WI38 (cell line): ENCODE results near the gene AFF4.

ENCODE experiments used
- H3K4me3 ChIP-seq: 2 replicates; pipeline ENCODE4 v1.5.1; 2011; ENCODE audit warnings: low read depth, mild to moderate bottlenecking, control low read depth, low read length
- TF ChIP-seq, protein P1 (sequence below): IDR thresholded peaks from 2 replicates; pipeline ENCODE4 v1.5.1; 2012; ENCODE audit warnings: low read depth, mild to moderate bottlenecking, control low read depth, low read length

Gene AFF4

DNA sequence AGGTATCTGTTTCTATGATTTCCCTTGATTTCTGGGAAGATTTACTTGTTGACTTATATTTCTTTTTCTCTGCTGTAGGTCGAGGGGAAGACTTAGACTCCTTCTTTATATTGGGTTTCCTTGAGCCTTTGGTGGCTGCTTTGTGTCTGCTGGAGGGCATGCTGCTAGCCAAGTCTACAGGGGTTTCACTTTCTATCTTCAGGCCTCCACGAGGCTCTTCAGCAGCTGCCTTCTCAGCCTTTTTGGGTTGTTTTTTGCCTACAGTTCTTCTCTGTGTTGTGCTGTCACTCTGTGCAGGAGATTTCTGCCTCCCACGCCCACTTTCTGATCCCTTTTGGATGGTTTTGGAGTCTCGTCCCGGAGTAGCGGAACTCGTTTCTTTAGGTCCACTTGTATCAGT, 66.7 kb downstream of the AFF4 start:
- no peak overlapping the region for H3K4me3 ChIP-seq
- TF ChIP-seq, protein P1, sequence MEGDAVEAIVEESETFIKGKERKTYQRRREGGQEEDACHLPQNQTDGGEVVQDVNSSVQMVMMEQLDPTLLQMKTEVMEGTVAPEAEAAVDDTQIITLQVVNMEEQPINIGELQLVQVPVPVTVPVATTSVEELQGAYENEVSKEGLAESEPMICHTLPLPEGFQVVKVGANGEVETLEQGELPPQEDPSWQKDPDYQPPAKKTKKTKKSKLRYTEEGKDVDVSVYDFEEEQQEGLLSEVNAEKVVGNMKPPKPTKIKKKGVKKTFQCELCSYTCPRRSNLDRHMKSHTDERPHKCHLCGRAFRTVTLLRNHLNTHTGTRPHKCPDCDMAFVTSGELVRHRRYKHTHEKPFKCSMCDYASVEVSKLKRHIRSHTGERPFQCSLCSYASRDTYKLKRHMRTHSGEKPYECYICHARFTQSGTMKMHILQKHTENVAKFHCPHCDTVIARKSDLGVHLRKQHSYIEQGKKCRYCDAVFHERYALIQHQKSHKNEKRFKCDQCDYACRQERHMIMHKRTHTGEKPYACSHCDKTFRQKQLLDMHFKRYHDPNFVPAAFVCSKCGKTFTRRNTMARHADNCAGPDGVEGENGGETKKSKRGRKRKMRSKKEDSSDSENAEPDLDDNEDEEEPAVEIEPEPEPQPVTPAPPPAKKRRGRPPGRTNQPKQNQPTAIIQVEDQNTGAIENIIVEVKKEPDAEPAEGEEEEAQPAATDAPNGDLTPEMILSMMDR = no peak

DNA sequence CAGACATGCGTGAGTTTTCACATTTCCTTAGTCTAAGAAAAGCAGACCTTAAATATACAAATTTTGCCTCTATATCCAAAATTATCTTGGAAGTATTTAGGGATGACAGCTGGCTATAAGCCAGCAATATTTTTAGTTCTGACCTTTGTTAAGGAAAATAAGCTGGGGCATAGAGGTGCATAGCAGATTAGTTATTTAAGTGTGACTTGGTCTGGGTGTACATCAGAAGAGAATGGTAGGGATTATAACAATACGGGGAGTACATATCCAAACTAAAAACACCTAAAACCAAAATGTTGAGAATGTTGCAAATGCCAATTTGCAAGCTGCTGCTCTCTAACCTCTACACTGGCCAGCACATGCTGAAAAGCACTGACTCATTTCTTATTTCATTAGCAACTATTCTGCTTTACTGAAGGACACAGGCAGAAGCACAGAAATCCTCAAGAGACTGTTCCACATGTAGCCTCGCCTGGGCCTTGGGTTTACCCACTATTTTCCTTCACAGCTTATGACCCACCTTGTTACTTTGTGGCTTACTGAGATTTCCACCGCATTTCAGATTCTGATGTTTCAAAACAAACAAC, 67.6 kb downstream of the AFF4 start:
- H3K4me3 ChIP-seq = no peak overlapping the region
- TF ChIP-seq, protein P1 = no peak

DNA sequence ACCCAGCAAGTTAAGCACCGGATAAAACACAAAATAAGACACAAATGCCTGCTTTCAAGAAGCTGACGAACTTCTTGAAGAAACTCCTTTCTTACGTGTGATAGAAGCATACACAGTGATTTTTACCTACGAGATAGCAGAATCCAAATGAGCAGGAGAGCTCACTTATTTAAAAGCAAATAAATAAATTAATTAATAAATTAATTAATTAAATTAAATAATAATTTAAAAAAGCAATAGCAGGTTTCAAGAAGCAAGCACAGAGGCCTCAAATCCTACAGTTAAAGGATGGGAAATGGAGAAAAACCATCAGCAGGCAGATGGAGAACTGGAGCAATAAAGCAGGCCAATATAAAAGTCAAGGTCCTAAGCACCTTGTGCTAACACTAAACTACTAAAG, 72.6 kb downstream of the AFF4 start:
- no peak overlapping the region for H3K4me3 ChIP-seq
- TF ChIP-seq, protein P1 = no peak

DNA sequence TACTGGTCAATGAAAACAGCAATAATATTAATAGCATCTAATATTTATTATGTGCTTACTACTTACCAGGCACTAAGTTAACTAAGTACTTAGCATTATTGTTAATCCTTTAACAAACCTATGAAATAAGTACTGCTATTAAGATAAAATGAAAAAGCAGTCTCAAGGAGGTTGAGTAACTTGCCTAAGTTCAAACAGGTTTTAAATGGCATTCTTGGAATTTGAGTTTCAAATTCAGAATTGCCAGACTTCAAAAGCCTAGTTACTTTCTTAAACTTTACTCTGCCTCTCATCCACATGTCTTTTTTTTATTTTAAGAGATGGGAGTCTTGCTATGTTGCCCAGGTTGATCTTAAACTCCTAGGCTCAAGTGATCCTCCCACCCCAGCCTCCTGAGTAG, 73.9 kb downstream of the AFF4 start:
- H3K4me3 ChIP-seq = no peak overlapping the region
- TF ChIP-seq, protein P1 = no peak

DNA sequence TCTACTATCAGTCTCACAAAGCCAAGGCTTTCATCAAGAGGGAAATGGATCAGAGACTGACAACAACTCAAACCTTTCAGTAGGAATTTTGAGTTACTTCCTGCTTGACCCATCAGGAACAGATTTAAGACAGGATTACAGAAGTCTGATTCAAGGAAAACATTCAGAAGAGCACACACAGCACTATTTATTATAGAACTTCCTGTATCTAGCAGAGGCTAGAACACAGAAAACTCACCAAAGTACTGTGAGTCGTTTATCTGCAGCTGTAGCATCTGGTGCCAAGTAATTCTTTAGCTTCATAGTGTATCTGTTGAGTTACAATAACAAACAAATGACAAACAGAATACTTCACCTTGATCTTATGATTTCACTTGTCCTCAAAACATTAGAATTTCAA, 76.2 kb downstream of the AFF4 start:
- TF ChIP-seq, protein P1 = no peak
- no peak overlapping the region for H3K4me3 ChIP-seq

DNA sequence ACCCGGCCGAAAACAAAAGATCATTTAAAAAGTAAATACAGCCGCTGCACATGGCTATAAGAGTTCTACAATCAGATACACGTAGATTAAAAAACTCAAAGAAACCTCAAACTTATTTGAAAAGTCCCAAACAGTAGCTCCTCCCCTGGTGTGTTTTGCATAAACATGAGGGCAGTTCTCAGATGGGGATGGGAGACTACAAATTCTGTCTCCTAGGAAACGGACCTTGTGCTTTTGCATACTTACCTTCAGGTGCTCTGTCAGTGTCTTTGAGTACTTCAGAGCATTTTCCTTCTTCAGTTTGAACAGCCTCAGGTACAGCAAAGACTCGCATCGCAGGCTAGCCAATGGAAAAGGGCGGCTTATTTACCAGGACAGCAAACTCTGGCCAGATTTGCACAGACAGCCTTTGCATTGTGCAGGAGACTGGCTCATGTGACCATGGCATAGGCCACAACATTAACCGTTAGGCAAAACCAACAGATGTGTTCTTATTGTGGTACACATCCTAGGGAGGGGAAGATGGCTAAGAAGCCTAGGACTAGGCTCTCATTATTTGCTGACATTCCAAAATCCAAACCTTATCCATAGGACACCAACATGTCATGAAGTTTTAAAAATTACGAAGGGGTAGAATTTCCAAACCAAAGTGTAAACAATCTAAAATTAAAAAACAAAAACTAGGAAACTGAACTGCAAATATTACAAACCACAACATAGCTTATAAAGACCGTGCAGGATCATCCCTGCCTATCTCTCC, 77.2 kb downstream of the AFF4 start:
- H3K4me3 ChIP-seq = no peak overlapping the region
- TF ChIP-seq, protein P1 = no peak

DNA sequence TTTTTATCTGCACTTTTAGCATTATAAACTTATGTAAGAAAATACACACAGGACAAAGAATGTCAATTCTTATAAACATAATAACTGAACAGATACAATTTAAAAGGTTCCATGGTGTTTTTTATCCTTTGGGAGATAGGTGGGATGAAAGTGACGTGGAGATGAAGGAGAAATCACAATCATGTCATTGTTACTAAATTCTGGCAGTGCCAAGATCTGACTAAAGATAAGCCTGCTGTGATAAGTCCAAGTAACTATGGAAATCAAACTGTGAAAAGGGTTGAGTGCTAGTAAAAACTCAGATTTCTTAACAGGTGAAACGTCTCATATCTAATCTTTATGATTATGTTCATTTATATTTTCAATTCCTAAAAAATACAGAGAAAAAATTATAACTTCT, 78.9 kb downstream of the AFF4 start:
- TF ChIP-seq, protein P1 = no peak
- H3K4me3 ChIP-seq = no peak overlapping the region
